WI38 (cell line): Measurements from ENCODE around the gene ITGA3.

Source experiments
- H3K4me3 ChIP-seq: 2 replicates; pipeline ENCODE4 v1.5.1; 2011; ENCODE audit warnings: low read depth, mild to moderate bottlenecking, control low read depth, low read length
- TF ChIP-seq, protein P1 (sequence below): IDR thresholded peaks from 2 replicates; pipeline ENCODE4 v1.5.1; 2012; ENCODE audit warnings: low read depth, mild to moderate bottlenecking, control low read depth, low read length

The ITGA3 gene

DNA sequence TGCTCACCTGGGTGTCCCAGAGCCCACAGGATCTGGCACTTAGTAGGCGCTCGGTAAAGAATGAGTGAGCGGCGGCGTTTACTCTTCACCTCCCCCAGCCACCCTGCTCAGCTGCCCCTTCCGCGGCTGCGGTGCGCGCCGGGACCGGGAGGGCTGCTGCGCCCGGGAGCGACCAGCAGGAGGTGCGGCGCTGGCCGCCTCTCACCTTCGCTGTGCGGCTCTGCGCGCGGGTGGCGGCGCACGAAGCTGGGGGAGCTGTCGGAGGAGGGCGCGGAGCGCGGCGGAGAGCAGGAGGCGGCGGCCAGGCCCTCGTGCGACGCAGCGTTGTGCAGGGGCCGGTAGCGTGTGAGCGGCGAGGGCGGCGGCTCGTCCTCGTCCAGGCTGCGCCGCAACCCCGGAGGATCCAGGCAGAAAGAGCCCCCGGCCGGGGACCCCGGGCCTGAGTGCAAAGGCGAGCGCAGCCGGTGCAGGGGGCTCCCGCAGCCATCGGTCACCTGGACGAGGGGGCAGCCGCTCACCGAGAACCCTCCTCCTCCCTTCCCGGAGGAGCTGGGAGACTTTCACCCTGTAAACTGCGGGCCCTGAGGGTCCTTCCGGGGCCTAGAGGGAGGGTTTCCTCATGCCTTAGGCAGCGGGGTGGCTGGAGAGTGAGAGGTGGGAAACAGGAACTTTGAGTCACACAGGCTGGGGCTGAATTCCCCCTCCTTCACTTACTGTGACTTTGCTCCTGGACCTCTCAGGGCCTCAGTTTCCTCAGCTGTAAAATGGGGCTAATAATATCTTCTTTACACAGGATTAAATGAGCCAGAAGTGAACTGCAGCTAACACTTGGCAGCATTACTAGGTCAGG is 61.5 kb downstream of the ITGA3 start:
- no peak overlapping the region for H3K4me3 ChIP-seq
- TF ChIP-seq, protein P1, sequence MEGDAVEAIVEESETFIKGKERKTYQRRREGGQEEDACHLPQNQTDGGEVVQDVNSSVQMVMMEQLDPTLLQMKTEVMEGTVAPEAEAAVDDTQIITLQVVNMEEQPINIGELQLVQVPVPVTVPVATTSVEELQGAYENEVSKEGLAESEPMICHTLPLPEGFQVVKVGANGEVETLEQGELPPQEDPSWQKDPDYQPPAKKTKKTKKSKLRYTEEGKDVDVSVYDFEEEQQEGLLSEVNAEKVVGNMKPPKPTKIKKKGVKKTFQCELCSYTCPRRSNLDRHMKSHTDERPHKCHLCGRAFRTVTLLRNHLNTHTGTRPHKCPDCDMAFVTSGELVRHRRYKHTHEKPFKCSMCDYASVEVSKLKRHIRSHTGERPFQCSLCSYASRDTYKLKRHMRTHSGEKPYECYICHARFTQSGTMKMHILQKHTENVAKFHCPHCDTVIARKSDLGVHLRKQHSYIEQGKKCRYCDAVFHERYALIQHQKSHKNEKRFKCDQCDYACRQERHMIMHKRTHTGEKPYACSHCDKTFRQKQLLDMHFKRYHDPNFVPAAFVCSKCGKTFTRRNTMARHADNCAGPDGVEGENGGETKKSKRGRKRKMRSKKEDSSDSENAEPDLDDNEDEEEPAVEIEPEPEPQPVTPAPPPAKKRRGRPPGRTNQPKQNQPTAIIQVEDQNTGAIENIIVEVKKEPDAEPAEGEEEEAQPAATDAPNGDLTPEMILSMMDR = no peak; the same call in 1 of the 2 replicates

DNA sequence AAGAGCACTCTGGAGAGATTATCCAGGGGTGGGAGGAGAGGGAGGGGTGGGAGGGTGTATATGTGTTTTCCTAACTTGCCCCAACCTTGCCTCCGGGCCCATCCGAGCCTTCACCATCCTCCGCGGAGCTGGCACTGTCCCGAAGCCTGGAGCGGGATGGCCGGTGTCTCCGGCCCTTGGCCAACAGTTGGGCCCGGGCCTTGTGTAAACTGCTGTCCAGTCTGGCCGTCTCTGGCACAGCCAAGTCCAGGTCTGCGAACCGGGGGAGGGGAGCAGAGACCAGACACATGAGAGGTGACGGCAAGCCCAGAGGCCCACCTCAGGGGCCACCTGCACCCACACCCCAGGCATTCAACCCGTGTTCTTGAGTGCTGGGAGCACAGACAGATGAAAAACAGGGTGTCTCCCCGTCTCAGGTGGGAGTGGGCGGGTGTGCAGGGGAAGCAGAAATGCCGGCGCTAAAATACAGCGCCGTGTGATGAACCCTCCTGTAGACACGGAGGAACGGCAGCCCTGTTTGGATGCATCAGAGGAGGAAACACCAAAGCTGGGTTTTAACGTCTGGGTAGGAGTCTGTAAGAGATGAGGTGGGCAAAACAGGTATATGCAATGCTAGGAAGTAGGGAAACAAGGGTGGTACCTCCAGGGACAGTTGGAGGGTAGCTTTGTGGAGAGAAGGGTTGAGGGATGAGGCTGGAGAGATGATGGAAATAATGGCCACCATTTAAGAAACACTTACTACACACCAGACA is 62.3 kb downstream of the ITGA3 start:
- TF ChIP-seq, protein P1 = no peak
- no peak overlapping the region for H3K4me3 ChIP-seq

DNA sequence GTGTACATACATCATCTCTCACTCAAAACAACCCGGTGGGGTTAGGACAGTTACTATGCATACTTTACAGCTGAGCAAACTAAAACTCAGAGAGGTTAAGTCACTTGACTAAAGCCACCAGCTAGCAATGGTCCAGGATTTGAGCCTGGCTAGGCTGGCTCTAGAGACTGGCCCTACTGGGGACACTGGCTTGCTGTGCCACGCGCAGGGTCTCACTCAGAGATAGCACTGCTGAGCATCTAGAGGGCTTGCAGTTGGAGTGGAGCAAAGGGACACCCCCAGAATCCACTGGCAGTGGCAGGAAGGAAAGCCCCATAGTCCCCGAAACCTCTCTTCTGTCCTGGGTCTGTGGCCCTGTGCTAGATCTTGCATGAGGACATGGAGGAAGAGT is 62.9 kb downstream of the ITGA3 start:
- TF ChIP-seq, protein P1 = no peak
- H3K4me3 ChIP-seq = no peak overlapping the region

DNA sequence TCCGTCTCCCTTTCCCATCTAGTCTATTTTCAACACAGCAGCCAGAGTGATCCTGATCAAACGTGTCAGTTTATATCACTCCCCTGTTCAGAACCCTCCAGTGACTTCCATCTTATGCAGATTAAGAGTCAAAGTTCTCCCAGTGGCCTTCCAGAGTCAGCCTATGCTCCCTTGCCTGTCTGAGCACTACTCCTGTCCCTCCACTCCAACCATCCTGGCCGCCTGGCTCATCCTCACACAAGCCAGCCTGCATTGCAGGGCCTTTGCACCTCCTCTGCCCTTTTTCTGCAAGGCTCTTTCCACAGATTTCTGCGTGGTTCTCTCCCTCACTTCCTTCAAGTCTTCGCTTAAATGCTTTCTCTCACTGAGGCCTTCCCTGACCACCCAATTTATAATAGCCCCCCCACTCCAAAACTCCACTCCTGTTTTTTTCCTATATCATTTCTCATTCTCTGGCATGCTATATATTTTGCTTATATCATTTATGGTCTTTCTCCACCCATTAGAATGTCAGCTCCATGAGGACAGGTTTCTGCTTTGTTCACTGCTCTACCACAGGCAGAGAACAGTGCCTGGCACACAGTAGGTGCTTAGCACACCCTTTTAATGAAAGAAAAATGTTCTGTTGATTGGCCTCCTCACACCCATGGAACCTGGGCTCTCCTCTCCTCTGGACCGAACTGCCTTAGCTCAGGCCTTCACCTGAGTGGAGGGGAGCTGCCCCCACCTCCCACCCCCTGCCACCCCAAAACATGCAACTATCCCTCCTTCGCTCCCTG is 64.8 kb downstream of the ITGA3 start:
- TF ChIP-seq, protein P1 = no peak
- H3K4me3 ChIP-seq = no peak overlapping the region

DNA sequence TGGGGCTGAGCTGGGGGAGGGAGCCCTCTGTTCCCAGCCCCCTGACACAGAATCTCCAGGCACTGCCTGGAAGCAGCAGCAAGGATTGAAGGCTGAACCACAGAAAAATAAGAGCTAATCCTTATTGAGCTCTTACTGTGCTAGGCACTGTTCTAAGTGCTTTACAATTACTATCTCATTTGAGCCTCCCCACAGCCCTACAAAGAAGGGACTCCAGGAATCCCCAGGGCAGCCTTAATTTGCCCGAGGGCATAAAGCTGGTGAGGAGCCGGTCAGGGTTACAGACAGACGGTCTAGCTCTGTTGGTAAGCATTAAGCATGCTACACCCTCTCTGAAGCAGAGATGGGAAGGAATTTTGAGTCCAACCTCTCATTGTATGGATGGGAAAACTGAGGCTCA is 67.0 kb downstream of the ITGA3 start:
- TF ChIP-seq, protein P1 = no peak
- H3K4me3 ChIP-seq = no peak overlapping the region

DNA sequence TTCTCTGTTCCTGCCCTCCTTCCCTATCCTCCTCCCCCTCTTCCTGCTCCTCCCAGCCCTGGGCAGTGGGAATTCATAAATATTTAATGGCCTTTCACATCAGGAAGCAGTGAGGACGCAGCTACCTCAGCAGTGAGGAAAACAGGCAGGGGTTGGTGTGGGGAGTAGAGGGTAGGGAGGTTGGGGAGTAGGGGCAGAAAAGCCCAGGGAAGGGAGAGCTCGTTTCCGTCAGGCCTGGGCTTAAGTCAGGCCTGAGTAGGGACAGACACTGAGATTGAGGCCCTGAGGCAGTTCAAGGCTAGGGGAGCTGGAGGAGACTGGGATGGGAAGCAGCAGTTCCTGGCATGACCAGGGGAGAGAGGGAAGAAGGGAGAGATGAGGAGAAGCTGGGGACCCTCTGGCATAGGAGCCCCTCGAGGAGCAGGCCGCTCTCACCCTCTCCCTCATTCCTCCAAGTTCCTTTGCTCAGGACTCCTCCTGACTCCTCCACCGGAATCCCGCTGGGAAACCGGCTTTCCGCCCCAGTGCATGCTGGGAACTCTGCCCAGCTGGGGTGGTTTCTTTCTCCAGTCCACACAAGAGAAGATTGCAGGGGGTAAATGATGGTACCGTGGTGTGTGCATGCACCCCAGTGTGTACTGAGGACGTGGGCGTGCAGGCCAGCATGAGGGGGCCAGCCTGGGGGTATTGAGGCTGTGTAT is 67.9 kb downstream of the ITGA3 start:
- H3K4me3 ChIP-seq = no peak overlapping the region
- TF ChIP-seq, protein P1 = no peak
